GM10266 (cell line): ENCODE measurements around the gene CFHR5.

Source experiments
- DNase-seq: peaks from one replicate; pipeline ENCODE4 v3.0.0; 2012; ENCODE audit errors: extremely low spot score
- TF ChIP-seq, protein P1 (sequence below): IDR thresholded peaks from 2 replicates; pipeline ENCODE4 v1.5.1; 2012; ENCODE audit warnings: mild to moderate bottlenecking, low read depth; ENCODE audit not compliant: control insufficient read depth, insufficient read depth; ENCODE audit errors: missing control alignments

CFHR5 gene

DNA sequence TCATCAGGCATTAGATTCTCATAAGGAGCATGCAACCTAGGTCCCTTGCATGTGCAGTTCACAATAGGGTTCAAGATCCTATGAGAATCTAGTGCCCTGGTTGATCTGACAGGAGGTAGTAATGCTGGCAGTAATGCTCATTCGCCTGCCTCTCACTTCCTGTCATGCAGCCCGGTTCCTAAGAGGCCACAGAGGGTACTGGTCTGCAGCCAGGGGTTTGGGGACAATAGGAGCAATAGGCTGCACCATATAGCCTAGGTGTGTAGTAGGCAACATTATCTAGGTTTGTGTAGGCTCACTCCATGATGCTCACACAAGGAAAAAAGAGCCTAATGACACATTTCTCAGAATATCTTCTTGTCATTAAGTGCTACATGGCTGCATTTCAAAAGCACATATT is 25.8 kb downstream of the CFHR5 start:
- TF ChIP-seq, protein P1, sequence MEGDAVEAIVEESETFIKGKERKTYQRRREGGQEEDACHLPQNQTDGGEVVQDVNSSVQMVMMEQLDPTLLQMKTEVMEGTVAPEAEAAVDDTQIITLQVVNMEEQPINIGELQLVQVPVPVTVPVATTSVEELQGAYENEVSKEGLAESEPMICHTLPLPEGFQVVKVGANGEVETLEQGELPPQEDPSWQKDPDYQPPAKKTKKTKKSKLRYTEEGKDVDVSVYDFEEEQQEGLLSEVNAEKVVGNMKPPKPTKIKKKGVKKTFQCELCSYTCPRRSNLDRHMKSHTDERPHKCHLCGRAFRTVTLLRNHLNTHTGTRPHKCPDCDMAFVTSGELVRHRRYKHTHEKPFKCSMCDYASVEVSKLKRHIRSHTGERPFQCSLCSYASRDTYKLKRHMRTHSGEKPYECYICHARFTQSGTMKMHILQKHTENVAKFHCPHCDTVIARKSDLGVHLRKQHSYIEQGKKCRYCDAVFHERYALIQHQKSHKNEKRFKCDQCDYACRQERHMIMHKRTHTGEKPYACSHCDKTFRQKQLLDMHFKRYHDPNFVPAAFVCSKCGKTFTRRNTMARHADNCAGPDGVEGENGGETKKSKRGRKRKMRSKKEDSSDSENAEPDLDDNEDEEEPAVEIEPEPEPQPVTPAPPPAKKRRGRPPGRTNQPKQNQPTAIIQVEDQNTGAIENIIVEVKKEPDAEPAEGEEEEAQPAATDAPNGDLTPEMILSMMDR: no peak
- no peak for DNase-seq

GRCh38 chr1:197008861-197009260 is 31.5 kb downstream of the CFHR5 start:
- DNase-seq: no peak
- TF ChIP-seq, protein P1: no peak

DNA sequence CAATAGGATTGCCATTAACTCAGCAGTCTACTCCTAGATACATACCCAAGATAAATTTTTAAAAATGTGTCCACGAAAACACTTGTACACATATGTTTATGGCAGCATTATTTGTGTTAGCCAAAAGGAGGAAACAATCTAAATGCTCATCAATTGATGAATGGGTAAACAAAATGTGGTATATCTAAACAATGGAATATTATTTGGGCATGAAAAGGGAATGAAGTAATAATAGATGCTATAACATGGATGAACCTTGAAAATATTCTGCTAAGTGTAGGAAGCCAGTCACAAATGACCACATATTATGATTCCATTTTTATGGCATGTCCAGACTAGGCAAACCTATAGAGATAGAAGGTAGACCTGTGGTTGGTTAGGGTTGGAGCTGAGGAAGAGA is 34.3 kb downstream of the CFHR5 start:
- TF ChIP-seq, protein P1: no peak
- no peak for DNase-seq

DNA sequence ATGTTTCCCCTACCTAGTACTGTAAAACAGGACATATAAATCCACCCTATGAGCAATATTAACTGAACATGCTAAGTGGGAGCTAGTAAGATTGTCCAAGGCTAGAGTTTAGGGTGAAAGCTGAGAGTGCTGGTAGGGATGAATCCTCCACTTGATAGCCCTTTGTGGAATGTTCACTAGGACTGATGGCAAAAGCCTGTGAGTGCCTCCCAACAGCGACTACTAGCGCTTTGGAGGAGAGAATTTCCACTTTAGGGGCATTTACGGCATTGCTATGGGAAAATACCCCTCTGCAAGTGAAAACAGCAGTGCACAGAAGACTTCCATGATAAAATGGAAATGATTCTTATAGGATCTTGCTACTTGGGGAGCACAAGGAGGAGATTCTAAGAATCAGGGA is 35.9 kb downstream of the CFHR5 start:
- TF ChIP-seq, protein P1: no peak

DNA sequence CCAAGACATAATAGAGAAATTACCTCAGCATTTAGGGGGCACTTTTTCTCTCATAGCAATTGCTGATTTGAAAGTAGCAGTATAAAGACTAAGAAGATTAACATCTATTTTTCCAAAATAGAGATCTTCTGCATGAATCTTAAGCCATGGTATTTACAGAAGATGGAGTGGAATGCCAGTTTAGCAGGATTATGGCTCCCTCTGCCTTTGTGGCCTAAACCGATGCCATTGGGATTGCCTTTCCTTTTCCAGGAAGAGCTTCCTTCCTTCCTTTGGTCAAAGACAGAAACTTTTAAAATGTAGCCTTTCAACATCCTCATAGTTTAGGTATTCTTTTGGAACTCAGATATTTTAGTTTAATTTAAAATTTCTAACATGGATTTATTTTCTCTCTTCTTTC is 39.4 kb downstream of the CFHR5 start:
- TF ChIP-seq, protein P1: no peak
- DNase-seq: no peak

More for the DNA sequence above, 35.9 kb downstream of the CFHR5 start:
- no peak for DNase-seq

DNA sequence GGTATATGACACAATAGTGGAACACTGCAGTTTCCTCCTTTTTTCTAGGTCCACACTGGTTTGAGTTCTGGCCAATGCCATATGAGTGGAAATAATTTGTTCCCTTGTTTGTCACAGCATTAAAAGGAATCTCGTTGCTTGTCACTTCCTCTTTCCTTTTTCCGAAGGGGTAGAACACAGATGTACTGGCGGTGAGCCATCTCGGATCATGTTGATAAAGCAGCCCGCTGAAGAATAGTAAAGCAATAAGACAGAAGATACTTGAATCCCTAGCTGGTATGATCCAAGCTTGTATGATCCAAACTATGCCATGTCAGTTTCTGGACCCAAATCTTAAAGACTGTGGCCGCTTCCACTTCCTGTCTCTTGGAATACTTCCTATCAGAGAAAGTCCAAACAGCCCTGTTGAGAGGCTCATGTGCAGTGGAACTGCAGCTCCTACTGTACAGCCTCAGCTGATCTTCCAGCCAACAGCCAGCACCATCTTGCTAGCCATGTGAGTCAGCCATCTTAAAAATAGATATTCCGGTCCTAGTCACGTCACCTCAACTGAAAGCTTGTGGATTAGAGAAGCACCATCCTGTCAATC is 40.3 kb downstream of the CFHR5 start:
- TF ChIP-seq, protein P1: no peak
- no peak for DNase-seq

- TF ChIP-seq, protein P1: no peak
Observed at GRCh38 chr1:197021716-197022115, 44.4 kb downstream of the CFHR5 start.

More at GRCh38 chr1:197021716-197022115, 44.4 kb downstream of the CFHR5 start:
- DNase-seq: no peak
